H1 (cell line): Measurements from ENCODE around the gene PNMA6E. TPM values are rescaled to one million over a fixed set of nuclear protein-coding genes. Genes with fewer than 3 reads are reported as not detected.

Experiments
- CTCF ChIA-PET: fragments of 300-600 bp; sonication (Branson Sonifier 250); formaldehyde crosslinking; loops from one replicate; lab custom pipeline; 2021; ENCODE audit not compliant: partially characterized antibody; lab: Charles Lee
- POLR2A ChIA-PET: fragments of 300-600 bp; sonication (Branson Sonifier 250); formaldehyde crosslinking; loops from one replicate; lab custom pipeline; 2021; ENCODE audit warnings: inconsistent platforms; ENCODE audit not compliant: partially characterized antibody; lab: Charles Lee
- DNase-seq, 2 experiments: peaks; one replicate each; pipeline versions ENCODE4 v3.0.0 to v3.0.0-alpha.2; 2010 to 2022; ENCODE audit warnings: low spot score in 2 of 2, low read depth in 1 of 2, mixed read lengths in 1 of 2
- FAIRE-seq: peaks from 2 replicates; lab custom pipeline; 2011; peaks lifted over from hg19 to GRCh38; lab: Jason Lieb, UNC
- H2AFZ ChIP-seq: 2 replicates; pipeline ENCODE4 v1.8.1; 2012; ENCODE audit warnings: low read length, inconsistent platforms
- H2AK5ac ChIP-seq: 2 replicates; pipeline ENCODE4 v1.6.1; 2013; ENCODE audit warnings: low read depth, low read length
- H2BK120ac ChIP-seq: replicated peaks from 2 replicates; pipeline ENCODE3; 2013; ENCODE audit warnings: low read depth, low read length, inconsistent platforms
- H2BK12ac ChIP-seq: 2 replicates; pipeline ENCODE4 v1.6.1; 2013; ENCODE audit warnings: low read depth, low read length
- H2BK15ac ChIP-seq: 2 replicates; pipeline ENCODE4 v1.6.1; 2013; ENCODE audit warnings: low read length
- H2BK20ac ChIP-seq: 2 replicates; pipeline ENCODE4 v1.6.1; 2013; ENCODE audit warnings: low read length
- H2BK5ac ChIP-seq: 2 replicates; pipeline ENCODE4 v1.6.1; 2013; ENCODE audit warnings: low read depth, low read length
- H3K14ac ChIP-seq: 2 replicates; pipeline ENCODE4 v1.6.1; 2013; ENCODE audit warnings: inconsistent platforms; ENCODE audit not compliant: insufficient read length
- H3K18ac ChIP-seq: 2 replicates; pipeline ENCODE4 v1.6.1; 2013; ENCODE audit warnings: low read length; ENCODE audit errors: extremely low read depth
- H3K23ac ChIP-seq: 2 replicates; pipeline ENCODE4 v1.6.1; 2013; ENCODE audit warnings: inconsistent platforms; ENCODE audit not compliant: insufficient read length
- H3K23me2 ChIP-seq: 2 replicates; pipeline ENCODE4 v1.6.1; 2013; ENCODE audit warnings: low read depth, low read length
- H3K27ac ChIP-seq: 2 replicates; pipeline ENCODE4 v1.6.1; 2011; ENCODE audit warnings: low read depth, low read length, inconsistent platforms
- H3K27me3 ChIP-seq, 4 experiments: replicated peaks in 1 of 4; 1 replicate in 1 of 4; 2 replicates in 3 of 4; pipeline versions ENCODE4 v1.6.1 to v1.8.1; 2011 to 2013; ENCODE audit warnings: low read length in 3 of 4, mild to moderate bottlenecking in 3 of 4, inconsistent platforms in 2 of 4, mixed read lengths in 2 of 4, moderate library complexity in 1 of 4; ENCODE audit not compliant: control insufficient read depth in 3 of 4, insufficient read depth in 3 of 4; ENCODE audit errors: extremely low read depth in 1 of 4
- H3K36me3 ChIP-seq, 4 experiments: 2 replicates each; pipeline versions ENCODE4 v1.6.1 to v1.8.1; 2011 to 2013; ENCODE audit warnings: mild to moderate bottlenecking in 4 of 4, low read length in 3 of 4, moderate library complexity in 2 of 4, control low read depth in 1 of 4, inconsistent platforms in 1 of 4; ENCODE audit not compliant: insufficient read depth in 4 of 4, control insufficient read depth in 2 of 4
- H3K4ac ChIP-seq: replicated peaks from 2 replicates; pipeline ENCODE3; 2013; ENCODE audit warnings: low read length, low read depth, mixed read lengths, inconsistent platforms; ENCODE audit not compliant: insufficient read length
- H3K4me1 ChIP-seq, 4 experiments: replicated peaks in 1 of 4; 1 replicate in 1 of 4; 2 replicates in 3 of 4; pipeline versions ENCODE4 v1.6.1 to v1.8.1; 2011 to 2013; ENCODE audit warnings: low read length in 3 of 4, inconsistent platforms in 2 of 4, mixed read lengths in 1 of 4; ENCODE audit not compliant: insufficient read depth in 4 of 4, control insufficient read depth in 3 of 4
- H3K4me2 ChIP-seq, 2 experiments: 2 replicates each; pipeline versions ENCODE4 v1.6.1 to v1.8.1; 2011 to 2013; ENCODE audit warnings: low read depth in 2 of 2, low read length in 2 of 2, control low read depth in 1 of 2, inconsistent platforms in 1 of 2, mild to moderate bottlenecking in 1 of 2; ENCODE audit not compliant: insufficient read depth in 1 of 2
- H3K4me3 ChIP-seq, 4 experiments: fragments of 200-600, 300-600 bp in 1 of 4; sonication (generic), shearing (Covaris generic), sonication (Bioruptor Twin) in 1 of 4; 2 replicates each; pipeline versions ENCODE4 v1.5.1 to v1.8.1; 2011 to 2016; ENCODE audit warnings: low read length in 4 of 4, low read depth in 3 of 4, control low read depth in 2 of 4, inconsistent platforms in 2 of 4, mild to moderate bottlenecking in 2 of 4, mixed read lengths in 1 of 4, moderate library complexity in 1 of 4; ENCODE audit not compliant: insufficient read depth in 2 of 4; ENCODE audit errors: extremely low read depth in 1 of 4
- H3K56ac ChIP-seq: replicated peaks from 2 replicates; pipeline ENCODE3; 2013; ENCODE audit warnings: low read depth, mild to moderate bottlenecking, mixed read lengths, low read length, inconsistent platforms; ENCODE audit not compliant: insufficient read length
- H3K79me1 ChIP-seq: 2 replicates; pipeline ENCODE4 v1.6.1; 2013; ENCODE audit warnings: low read depth, low read length, control low read depth
- H3K79me2 ChIP-seq, 2 experiments: 2 replicates each; pipeline versions ENCODE4 v1.6.1 to v1.8.1; 2012 to 2013; ENCODE audit warnings: low read length in 2 of 2, mild to moderate bottlenecking in 2 of 2, inconsistent platforms in 1 of 2; ENCODE audit not compliant: insufficient read depth in 2 of 2, control insufficient read depth in 1 of 2
- H3K9ac ChIP-seq, 4 experiments: replicated peaks in 1 of 4; 1 replicate in 1 of 4; 2 replicates in 3 of 4; pipeline versions ENCODE4 v1.6.1 to v1.8.1; 2011 to 2013; ENCODE audit warnings: low read depth in 3 of 4, low read length in 3 of 4, control low read depth in 2 of 4, mild to moderate bottlenecking in 2 of 4, moderate library complexity in 2 of 4, inconsistent platforms in 1 of 4; ENCODE audit errors: extremely low read depth in 1 of 4
- H3K9me3 ChIP-seq, 2 experiments: 2 replicates each; pipeline versions ENCODE4 v1.6.1 to v1.8.1; 2012 to 2013; ENCODE audit warnings: mild to moderate bottlenecking in 2 of 2, moderate library complexity in 2 of 2, control low read depth in 1 of 2, inconsistent platforms in 1 of 2, low read depth in 1 of 2, low read length in 1 of 2, mixed read lengths in 1 of 2; ENCODE audit not compliant: insufficient read depth in 2 of 2
- H4K20me1 ChIP-seq, 2 experiments: replicated peaks in 1 of 2; 2 replicates each; pipeline versions ENCODE3 to v1.8.1; 2011 to 2013; ENCODE audit warnings: inconsistent platforms in 2 of 2, low read length in 2 of 2, mild to moderate bottlenecking in 1 of 2; ENCODE audit not compliant: insufficient read depth in 2 of 2, control insufficient read depth in 1 of 2
- H4K5ac ChIP-seq: 2 replicates; pipeline ENCODE4 v1.6.1; 2013; ENCODE audit warnings: low read length, low read depth, mixed read lengths, inconsistent platforms; ENCODE audit not compliant: insufficient read length
- H4K8ac ChIP-seq: 2 replicates; pipeline ENCODE4 v1.8.0; 2013; ENCODE audit warnings: mild to moderate bottlenecking, moderate library complexity, low read length, inconsistent platforms; ENCODE audit not compliant: insufficient read depth; ENCODE audit errors: extremely low read depth
- H4K91ac ChIP-seq: replicated peaks from 2 replicates; pipeline ENCODE3; 2013; ENCODE audit warnings: low read length, mixed read lengths, inconsistent platforms; ENCODE audit not compliant: insufficient read length
- CEBPB ChIP-seq: IDR thresholded peaks from 2 replicates; pipeline ENCODE4 v1.6.1; 2012; ENCODE audit warnings: low read depth, low read length
- CTBP2 ChIP-seq: IDR thresholded peaks from 2 replicates; pipeline ENCODE4 v1.7.0; 2011; ENCODE audit warnings: borderline replicate concordance, mild to moderate bottlenecking, moderate library complexity, mixed read lengths, low read length; ENCODE audit not compliant: insufficient read depth, insufficient read length
- FOSL1 ChIP-seq: IDR thresholded peaks from 2 replicates; pipeline ENCODE4 v1.6.1; 2011; ENCODE audit warnings: mild to moderate bottlenecking, low read depth, low read length, moderate library complexity; ENCODE audit not compliant: insufficient read depth
- GTF2F1 ChIP-seq: IDR thresholded peaks from 2 replicates; pipeline ENCODE4 v1.6.1; 2012; ENCODE audit warnings: low read depth, low read length, improper control_type of control experiment, borderline replicate concordance
- SP1 ChIP-seq: IDR thresholded peaks from 2 replicates; pipeline ENCODE4 v1.6.1; 2011; ENCODE audit warnings: low read depth, low read length
- TAF7 ChIP-seq: optimal IDR thresholded peaks from 2 replicates; pipeline ENCODE3; 2011; ENCODE audit warnings: low read depth, mild to moderate bottlenecking, inconsistent platforms, low read length, moderate library complexity, borderline replicate concordance
- TEAD4 ChIP-seq: IDR thresholded peaks from 2 replicates; pipeline ENCODE4 v1.6.1; 2012; ENCODE audit warnings: low read depth, low read length, inconsistent platforms, mixed read lengths
- WGBS, 2 experiments: shearing (Covaris generic) in 1 of 2; methylation state at CpG; one replicate each; pipeline versions ENCODE4 v1.1.6 to v1.1.7; 2013 to 2015; ENCODE audit warnings: low lambda C conversion rate in 2 of 2, mixed read lengths in 2 of 2, inconsistent platforms in 1 of 2, low coverage in 1 of 2, missing lambda C conversion rate in 1 of 2; ENCODE audit not compliant: insufficient replicate concordance in 2 of 2, insufficient coverage in 1 of 2, insufficient read length in 1 of 2; ENCODE audit errors: extremely low coverage in 1 of 2, missing lambda C conversion rate in 1 of 2; 5-methylcytosine and 5-hydroxymethylcytosine counted together
- polyA plus RNA-seq, 7 experiments: library from polyadenylated mRNA; depleted of rRNA in 3 of 7; stranded (reverse) in 5 of 7; unstranded in 2 of 7; fragments of >200 nt in 5 of 7; fragments of 200-250 nt in 2 of 7; gene quantifications; 1 replicate in 5 of 7; 2 replicates in 1 of 7; 4 replicates in 1 of 7; pipeline versions ENCODE4 v1.2.1 to v1.2.3, GENCODE V29; 2011 to 2013; ENCODE audit warnings: missing spikeins in 2 of 7, mixed read lengths in 2 of 7
- total RNA-seq: library from RNA; stranded (reverse); fragmentation: NEBNext Ultra II Directional; extraction: Animal tissue kit (Norgen Biotek cat#: 25700); gene quantifications from 2 replicates; pipeline ENCODE4 v1.2.1, GENCODE V29; 2021
- TF ChIP-seq, protein P1 (sequence below): IDR thresholded peaks from 2 replicates; pipeline ENCODE4 v1.6.1; 2012; ENCODE audit warnings: low read length, inconsistent platforms

The PNMA6E gene
- total and polyA plus RNA-seq, 2 of the 8 experiments (the other 6 are each of a cell fraction or from before 2014, with no cell fraction given), result not detected

DNA sequence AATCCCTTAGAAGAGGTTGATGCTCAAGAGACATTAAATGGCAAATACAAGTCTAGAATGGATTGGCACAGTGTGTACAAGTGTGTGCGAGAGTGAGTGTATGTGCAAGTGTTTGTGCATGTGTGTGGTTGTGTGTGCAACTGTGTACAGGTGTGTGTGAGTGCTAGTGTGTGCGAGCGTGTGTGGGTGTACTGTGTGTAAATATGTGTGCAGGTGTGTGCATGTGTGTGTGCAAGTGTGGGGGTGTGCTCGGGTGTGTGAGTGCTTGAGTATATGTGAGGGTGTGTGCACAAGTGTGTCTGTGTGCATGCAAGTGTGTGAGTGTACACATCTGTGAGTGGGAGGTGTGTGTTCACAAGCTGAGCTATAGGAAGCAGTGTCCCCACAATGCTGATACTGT lies 38.8 kb upstream of the PNMA6E start:
- H3K14ac ChIP-seq, result no peak overlapping the region
- H3K36me3 ChIP-seq, result no peaks in the 10 kb centered on the region
- no peak overlapping the region for H2BK15ac ChIP-seq
- H3K4ac ChIP-seq, result no peak overlapping the region
- no peak overlapping the region for H3K9ac ChIP-seq
- H2AK5ac ChIP-seq, result no peak overlapping the region
- H2BK20ac ChIP-seq, result no peak overlapping the region
- no peaks in the 10 kb centered on the region for H3K79me1 ChIP-seq
- no peak for DNase-seq
- no peak overlapping the region for H4K5ac ChIP-seq
- no peaks in the 10 kb centered on the region for H4K20me1 ChIP-seq
- H3K4me2 ChIP-seq, result no peak overlapping the region
- no peaks in the 10 kb centered on the region for H3K4me1 ChIP-seq
- H4K91ac ChIP-seq, result no peak overlapping the region
- H3K23ac ChIP-seq, result no peak overlapping the region
- H3K23me2 ChIP-seq, result no peaks in the 10 kb centered on the region
- no peak overlapping the region for H2BK5ac ChIP-seq
- WGBS, 2 experiments, result 92% methylated on average over 4 of the region's 4 CpGs; no CpG with 5 or more reads in 1 of the 2 experiments
- H3K79me2 ChIP-seq, result no peaks in the 10 kb centered on the region
- H3K56ac ChIP-seq, result no peak overlapping the region
- no peak overlapping the region for H3K18ac ChIP-seq
- TF ChIP-seq FOSL1 (no peak), TEAD4 (no peak), CEBPB (no peak), TAF7 (no peak), GTF2F1 (no peak), CTBP2 (no peak), SP1 (no peak)
- TF ChIP-seq, protein P1, sequence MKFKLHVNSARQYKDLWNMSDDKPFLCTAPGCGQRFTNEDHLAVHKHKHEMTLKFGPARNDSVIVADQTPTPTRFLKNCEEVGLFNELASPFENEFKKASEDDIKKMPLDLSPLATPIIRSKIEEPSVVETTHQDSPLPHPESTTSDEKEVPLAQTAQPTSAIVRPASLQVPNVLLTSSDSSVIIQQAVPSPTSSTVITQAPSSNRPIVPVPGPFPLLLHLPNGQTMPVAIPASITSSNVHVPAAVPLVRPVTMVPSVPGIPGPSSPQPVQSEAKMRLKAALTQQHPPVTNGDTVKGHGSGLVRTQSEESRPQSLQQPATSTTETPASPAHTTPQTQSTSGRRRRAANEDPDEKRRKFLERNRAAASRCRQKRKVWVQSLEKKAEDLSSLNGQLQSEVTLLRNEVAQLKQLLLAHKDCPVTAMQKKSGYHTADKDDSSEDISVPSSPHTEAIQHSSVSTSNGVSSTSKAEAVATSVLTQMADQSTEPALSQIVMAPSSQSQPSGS, result no peak
- no peak overlapping the region for H3K4me3 ChIP-seq
- no peak overlapping the region for H4K8ac ChIP-seq
- ChIA-PET POLR2A (no interaction called here), CTCF (interaction anchor here (1.1 to 1.9 kb wide), 3 partner anchors 21 to 99 kb away, joined by 4 to 5 read pairs (median 5); no protein-coding TSS in a partner anchor)
- H2AFZ ChIP-seq, result no peak overlapping the region
- FAIRE-seq, result no peak
- no peak overlapping the region for H3K27ac ChIP-seq
- H2BK120ac ChIP-seq, result no peak overlapping the region
- H2BK12ac ChIP-seq, result no peak overlapping the region
- H3K27me3 ChIP-seq, result no peaks in the 10 kb centered on the region
- no peaks in the 10 kb centered on the region for H3K9me3 ChIP-seq
